ENCODE measurements around the gene SLC8A3.
"Not testable (repeated sequence)": the region's sequence is repeated elsewhere in the genome, so short reads cannot be mapped to it uniquely, and the experiment has no call there.

Gene SLC8A3, protein sequence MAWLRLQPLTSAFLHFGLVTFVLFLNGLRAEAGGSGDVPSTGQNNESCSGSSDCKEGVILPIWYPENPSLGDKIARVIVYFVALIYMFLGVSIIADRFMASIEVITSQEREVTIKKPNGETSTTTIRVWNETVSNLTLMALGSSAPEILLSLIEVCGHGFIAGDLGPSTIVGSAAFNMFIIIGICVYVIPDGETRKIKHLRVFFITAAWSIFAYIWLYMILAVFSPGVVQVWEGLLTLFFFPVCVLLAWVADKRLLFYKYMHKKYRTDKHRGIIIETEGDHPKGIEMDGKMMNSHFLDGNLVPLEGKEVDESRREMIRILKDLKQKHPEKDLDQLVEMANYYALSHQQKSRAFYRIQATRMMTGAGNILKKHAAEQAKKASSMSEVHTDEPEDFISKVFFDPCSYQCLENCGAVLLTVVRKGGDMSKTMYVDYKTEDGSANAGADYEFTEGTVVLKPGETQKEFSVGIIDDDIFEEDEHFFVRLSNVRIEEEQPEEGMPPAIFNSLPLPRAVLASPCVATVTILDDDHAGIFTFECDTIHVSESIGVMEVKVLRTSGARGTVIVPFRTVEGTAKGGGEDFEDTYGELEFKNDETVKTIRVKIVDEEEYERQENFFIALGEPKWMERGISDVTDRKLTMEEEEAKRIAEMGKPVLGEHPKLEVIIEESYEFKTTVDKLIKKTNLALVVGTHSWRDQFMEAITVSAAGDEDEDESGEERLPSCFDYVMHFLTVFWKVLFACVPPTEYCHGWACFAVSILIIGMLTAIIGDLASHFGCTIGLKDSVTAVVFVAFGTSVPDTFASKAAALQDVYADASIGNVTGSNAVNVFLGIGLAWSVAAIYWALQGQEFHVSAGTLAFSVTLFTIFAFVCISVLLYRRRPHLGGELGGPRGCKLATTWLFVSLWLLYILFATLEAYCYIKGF

DNA sequence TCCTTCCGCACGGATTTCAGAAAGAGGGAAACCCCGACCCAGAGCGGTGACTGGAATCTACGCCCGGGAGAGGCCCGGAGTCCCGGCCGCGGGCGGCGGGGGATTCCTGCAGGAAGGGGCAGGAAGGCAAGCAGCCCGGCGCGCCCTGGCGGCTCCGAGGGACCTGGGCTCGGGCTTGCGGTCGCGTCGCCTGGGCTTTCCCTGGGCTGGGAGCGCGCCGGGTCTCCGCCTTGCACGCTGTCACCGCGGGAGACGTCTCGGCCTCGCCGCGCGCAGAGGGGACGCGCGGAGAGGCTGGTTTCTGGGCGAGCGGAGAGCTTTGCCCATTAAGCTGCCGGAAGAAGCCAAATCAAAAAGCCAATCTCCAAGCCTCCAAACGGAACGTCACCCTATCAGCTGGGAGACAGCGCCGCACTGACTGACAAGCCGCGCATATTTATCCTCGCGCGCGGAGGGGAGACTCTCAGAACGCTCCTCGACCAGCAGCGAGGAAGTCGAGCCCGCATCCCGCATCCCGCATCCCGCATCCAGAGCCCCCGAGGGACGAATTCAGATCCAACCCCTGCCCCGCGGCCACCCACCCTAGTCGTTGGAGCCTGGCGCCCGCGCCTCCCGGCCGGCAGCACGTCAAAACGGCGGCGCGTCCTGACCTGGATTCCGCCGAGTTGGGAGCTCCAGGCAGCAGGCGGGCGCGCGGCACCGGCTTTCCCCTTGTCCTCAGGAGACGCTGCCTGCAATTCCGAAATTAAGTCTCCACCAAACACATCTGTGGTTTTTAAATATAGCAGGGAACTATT is at the start of gene SLC8A3:
TSS of gene SLC8A3 (minus strand) at position 293 of the 797 bp plus-strand sequence. CDS start 20,529 bp downstream, outside the sequence.
- intact Hi-C loops (cut with micrococcal nuclease): no loop called here
- peak within 1 kb of the TSS; percentile 75 for H3K4me3 Mint-ChIP-seq

DNA sequence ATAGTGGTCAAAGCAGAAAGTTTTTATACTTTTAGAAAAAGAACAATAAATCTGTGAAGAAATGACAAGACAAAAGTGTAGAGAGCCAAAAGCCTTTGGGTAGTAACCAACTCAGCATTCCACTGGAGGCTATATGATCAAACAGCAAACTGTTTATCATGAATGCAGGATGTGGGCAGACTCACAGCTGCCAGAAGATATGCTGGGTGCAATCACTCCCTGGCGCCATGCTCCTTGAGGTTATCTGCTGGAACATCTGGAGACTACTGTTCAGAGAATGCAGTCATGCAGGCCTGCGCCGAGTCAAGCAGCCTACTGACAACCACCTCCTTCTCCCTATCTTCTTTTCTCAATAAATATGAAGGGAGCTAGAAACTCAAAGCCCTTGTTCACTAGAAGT is 49.0 kb upstream of the SLC8A3 start:
- H3K27me3 Mint-ChIP-seq: peaks cover 17% of the 10 kb centered on the region
- intact Hi-C loops (cut with micrococcal nuclease): no loop called here
- no peaks in the 10 kb centered on the region for H3K36me3 Mint-ChIP-seq (ENCODE audit: low read depth)
- H3K4me1 Mint-ChIP-seq (ENCODE audit: low read depth): no peaks in the 10 kb centered on the region
- H3K27ac Mint-ChIP-seq: no peak overlapping the region
- no peaks in the 10 kb centered on the region for H3K9me3 Mint-ChIP-seq
- H3K4me3 Mint-ChIP-seq: no peak overlapping the region

More for the DNA sequence above, at the start of gene SLC8A3:
- Mint-ChIP-seq H3K27me3 (peaks cover 67% of the 10 kb centered on the region), H3K36me3 (ENCODE audit: low read depth) (no peaks in the 10 kb centered on the region), H3K9me3 (no peaks in the 10 kb centered on the region), H3K4me1 (ENCODE audit: low read depth) (peaks cover 27% of the 10 kb centered on the region), H3K27ac (no peak within 1 kb of the TSS)

DNA sequence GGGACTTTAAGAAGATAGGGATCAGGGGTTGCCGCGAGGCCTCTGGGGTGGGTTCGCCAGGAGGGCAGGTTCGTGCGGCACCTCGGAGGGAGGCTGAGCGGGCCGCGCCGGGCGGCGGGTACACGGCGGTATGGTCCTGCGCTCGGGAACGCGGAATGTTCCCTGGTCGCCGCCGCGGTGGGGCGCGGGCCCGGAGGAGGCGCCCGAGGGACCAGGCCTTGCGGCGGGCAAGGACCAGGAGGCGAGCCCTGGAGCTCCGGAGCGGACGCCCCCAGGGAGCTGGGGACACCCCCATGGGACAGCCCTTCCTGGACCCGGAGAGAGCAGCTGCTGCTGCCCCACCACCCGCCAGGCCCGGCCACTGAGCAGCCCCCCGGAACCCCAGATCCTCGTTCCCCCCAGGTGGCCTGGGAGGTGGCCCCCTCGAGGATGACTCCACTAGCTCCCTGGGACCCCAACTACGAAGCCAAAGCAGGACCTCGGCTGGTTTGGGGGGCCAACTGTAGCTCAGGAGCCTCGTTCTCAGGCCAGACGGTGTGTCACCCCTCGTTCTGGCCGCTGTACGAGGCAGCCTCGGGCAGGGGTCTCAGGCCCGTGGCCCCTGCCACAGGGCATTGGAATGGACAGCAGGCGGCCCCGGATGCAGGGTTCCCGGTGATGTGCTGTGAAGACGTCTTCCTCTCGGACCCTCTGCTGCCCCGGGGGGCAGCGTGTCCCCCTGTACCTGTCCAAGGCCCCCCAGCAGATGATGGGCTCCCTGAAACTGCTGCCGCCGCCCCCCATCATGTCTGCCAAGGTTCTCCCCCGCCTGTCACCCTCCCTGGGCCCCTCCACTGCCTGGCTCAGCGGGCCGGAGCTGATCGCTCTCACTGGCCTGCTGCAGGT is 45.6 kb upstream of the SLC8A3 start:
- H3K27ac Mint-ChIP-seq: no peak overlapping the region
- intact Hi-C loops (cut with micrococcal nuclease): no loop called here
- peaks cover 7% of the 10 kb centered on the region for H3K4me1 Mint-ChIP-seq (ENCODE audit: low read depth)
- no peaks in the 10 kb centered on the region for H3K36me3 Mint-ChIP-seq (ENCODE audit: low read depth)
- no peaks in the 10 kb centered on the region for H3K9me3 Mint-ChIP-seq
- peaks cover 20% of the 10 kb centered on the region for H3K27me3 Mint-ChIP-seq
- no peak overlapping the region for H3K4me3 Mint-ChIP-seq

DNA sequence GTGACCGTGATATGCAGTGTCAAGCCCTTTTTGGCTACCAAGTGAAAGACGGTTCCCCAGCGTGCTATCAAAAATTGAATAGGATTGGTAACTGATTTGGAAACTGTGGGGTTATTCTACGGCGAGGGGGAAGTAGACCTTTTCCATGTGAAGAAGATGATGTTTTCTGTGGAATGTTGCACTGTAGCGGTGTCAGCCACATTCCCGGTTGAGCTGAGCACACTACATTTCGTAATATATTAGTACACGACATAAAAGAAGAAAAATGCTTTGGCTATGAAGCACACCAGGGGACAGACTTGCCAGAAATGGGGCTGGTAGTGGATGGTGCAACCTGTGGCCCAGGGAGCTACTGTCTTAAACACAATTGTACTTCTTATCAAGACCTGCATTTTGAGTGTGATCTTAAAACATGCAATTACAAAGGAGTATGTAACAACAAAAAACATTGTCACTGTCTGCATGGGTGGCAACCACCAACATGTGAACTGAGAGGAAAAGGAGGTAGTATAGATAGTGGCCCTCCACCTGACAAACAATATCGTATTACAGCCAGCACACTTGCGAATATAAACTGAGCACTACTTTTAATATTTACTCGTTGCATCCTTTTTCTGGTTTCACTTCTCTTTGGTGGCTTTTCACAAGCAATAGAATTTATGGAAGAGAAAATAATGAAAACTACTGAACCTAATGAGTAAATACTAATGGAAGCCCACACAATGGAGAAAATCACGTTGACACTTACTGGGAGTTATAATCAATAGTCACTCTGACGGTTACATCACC is 43.2 kb upstream of the SLC8A3 start:
- not testable (repeated sequence) for H3K4me3 Mint-ChIP-seq; H3K4me1 Mint-ChIP-seq (ENCODE audit: low read depth)
- peaks cover 19% of the 10 kb centered on the region for H3K27me3 Mint-ChIP-seq

DNA sequence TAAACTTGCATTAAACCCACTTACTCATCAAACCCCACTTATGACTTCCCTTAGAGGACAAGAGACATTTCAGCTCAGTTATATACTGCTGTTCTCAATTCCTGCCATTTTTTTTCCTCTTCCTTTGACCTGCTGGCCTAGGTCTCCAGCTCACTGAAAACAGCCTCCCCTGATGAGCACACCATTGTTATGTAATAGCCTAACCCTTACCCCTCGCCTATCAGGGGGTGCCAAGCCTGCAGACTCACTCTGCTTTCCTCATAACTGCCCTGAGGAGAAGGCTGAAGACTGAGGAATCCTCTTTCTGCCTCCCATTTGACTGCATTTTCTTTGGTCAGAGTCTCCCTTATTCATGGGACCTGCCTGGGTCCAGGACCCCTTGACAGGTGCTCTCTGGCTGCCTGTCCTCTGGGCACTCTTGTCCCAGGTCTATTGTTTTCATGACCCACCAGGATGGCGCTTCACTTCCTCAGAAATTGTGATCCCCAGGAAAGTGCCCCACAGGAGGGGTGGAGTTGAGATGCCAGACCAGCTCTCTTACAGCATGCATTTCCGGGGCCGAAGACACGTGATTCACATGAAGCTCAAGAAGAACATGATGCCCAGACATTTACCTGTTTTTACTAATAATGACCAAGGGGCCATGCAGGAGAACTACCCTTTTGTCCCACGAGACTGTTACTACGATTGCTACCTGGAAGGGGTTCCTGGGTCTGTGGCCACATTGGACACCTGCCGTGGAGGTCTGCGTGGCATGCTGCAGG is 41.3 kb upstream of the SLC8A3 start:
- H3K36me3 Mint-ChIP-seq (ENCODE audit: low read depth); H3K27ac Mint-ChIP-seq; H3K4me1 Mint-ChIP-seq (ENCODE audit: low read depth); H3K4me3 Mint-ChIP-seq; H3K9me3 Mint-ChIP-seq; intact Hi-C loops (cut with micrococcal nuclease): not testable (repeated sequence)
- peaks cover 23% of the 10 kb centered on the region for H3K27me3 Mint-ChIP-seq

More for the DNA sequence above, 43.2 kb upstream of the SLC8A3 start:
- intact Hi-C loops (cut with micrococcal nuclease); H3K9me3 Mint-ChIP-seq; H3K36me3 Mint-ChIP-seq (ENCODE audit: low read depth); H3K27ac Mint-ChIP-seq: not testable (repeated sequence)

DNA sequence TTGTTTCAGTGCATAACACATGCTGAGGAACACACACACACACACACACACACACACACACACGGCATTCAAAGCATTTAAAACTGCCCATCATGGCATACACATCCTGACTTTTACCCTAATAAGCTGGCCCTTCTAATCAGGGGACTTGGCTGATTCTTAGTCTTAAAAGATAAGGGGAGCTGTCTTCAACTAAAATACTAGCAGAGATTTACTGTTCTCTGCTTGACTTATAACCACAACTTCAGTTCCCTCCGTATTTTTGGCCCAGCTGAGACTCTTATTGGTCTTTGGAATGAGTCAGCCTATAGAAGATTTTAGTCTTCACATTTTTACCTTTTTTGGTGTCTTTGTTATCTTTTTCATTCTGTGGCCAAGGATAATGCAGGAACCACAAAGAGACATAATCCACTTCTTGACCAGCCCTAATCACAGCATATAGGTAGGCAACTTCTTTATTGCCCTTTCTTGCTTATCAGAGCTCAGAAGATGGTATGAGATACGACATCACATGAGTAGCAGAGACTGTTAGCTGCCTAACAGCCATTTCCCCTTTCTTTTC is 25.1 kb upstream of the SLC8A3 start:
- no peak overlapping the region for H3K27ac Mint-ChIP-seq
- H3K4me3 Mint-ChIP-seq: no peak overlapping the region
- no peaks in the 10 kb centered on the region for H3K4me1 Mint-ChIP-seq (ENCODE audit: low read depth)
- no peaks in the 10 kb centered on the region for H3K9me3 Mint-ChIP-seq
- no peaks in the 10 kb centered on the region for H3K36me3 Mint-ChIP-seq (ENCODE audit: low read depth)
- no peaks in the 10 kb centered on the region for H3K27me3 Mint-ChIP-seq
- intact Hi-C loops (cut with micrococcal nuclease): no loop called here

DNA sequence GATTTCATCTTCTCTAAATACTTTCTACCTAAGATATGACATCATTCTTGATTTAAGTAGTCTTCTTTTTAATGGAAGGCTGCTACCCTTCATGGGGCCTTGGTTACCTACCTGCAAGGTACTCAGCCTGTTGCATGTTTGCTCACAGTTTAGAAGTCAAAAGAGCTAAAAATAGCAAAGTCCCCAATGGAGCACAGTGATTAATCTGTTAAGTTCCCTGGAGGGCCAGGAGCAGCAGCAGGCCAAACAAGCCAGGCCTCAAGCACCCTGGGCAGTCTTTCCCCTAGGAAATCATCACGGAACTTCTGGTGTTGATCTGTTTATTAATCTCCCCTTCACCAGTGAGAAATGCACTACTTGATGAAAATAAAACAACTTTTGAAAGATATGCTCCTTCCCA is 24.0 kb upstream of the SLC8A3 start:
- H3K9me3 Mint-ChIP-seq: no peaks in the 10 kb centered on the region

DNA sequence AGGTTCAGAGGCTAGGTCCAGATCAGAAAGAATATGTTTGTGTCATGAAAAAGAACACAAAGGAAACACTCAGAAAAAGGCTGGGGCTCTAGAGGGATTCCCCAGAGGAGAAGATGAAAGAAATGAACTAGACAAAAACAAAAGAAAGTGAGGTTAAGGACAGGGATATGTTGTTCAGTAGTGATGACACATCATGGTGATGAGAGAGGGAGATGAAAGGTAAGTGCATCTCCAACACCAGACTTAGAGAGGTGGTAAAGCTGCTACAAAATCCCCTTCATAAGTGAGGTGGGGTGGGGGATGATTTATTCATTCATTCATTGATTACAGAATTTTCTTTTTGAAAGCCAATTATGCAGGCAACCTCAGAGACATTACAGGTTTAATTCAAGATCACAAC is 19.6 kb upstream of the SLC8A3 start:
- Mint-ChIP-seq H3K27ac (no peak overlapping the region), H3K36me3 (ENCODE audit: low read depth) (no peaks in the 10 kb centered on the region), H3K4me3 (no peak overlapping the region), H3K4me1 (ENCODE audit: low read depth) (no peaks in the 10 kb centered on the region), H3K9me3 (no peaks in the 10 kb centered on the region), H3K27me3 (no peaks in the 10 kb centered on the region)
- intact Hi-C loops (cut with micrococcal nuclease): no loop called here

More for the DNA sequence above, 24.0 kb upstream of the SLC8A3 start:
- Mint-ChIP-seq H3K27ac (no peak overlapping the region), H3K4me3 (no peak overlapping the region), H3K4me1 (ENCODE audit: low read depth) (no peaks in the 10 kb centered on the region), H3K27me3 (no peaks in the 10 kb centered on the region), H3K36me3 (ENCODE audit: low read depth) (no peaks in the 10 kb centered on the region)
- intact Hi-C loops (cut with micrococcal nuclease): no loop called here

DNA sequence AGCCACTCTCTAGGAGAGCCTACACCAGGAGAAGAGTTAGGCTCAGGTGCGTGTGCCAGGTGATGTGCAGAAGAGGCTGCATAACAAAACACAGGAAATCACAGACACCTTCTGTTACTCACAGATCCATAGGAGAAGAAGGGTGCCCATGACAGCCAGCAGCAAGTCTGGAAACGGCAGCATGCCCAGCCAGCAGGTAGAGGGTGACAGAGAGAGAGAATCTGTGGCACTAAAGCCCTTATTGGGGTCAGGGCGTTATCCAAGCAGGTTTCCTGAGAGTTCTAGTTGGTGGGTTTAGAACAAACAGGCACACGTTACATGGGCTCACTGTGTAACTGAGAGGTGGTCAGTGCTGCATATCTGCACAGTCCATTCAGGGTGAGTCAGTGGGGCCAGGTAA is 14.9 kb upstream of the SLC8A3 start:
- no peaks in the 10 kb centered on the region for H3K4me1 Mint-ChIP-seq (ENCODE audit: low read depth)
- H3K27me3 Mint-ChIP-seq: peaks cover 2% of the 10 kb centered on the region
- H3K4me3 Mint-ChIP-seq: no peak overlapping the region
- H3K36me3 Mint-ChIP-seq (ENCODE audit: low read depth): no peaks in the 10 kb centered on the region
- intact Hi-C loops (cut with micrococcal nuclease): no loop called here
- no peaks in the 10 kb centered on the region for H3K9me3 Mint-ChIP-seq
- no peak overlapping the region for H3K27ac Mint-ChIP-seq

DNA sequence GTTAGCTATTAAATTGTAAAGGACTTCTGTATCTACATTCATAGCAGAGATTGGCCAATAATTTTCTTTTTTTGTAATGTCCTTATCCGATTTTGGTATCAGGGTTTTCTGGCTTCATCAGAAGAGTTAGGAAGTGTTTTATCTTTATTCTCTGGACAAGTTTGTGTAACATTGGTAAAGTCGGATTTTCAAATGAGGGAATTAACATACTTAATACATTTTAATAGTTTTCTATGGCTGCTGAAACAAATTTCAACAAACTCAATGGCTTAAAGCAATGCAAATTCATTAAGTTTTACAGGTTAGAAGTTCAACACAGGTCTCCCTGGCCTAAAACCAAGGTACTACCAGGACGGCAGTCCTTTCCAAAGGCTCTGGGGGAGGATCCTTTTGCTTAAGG is 13.2 kb upstream of the SLC8A3 start:
- intact Hi-C loops (cut with micrococcal nuclease): no loop called here

DNA sequence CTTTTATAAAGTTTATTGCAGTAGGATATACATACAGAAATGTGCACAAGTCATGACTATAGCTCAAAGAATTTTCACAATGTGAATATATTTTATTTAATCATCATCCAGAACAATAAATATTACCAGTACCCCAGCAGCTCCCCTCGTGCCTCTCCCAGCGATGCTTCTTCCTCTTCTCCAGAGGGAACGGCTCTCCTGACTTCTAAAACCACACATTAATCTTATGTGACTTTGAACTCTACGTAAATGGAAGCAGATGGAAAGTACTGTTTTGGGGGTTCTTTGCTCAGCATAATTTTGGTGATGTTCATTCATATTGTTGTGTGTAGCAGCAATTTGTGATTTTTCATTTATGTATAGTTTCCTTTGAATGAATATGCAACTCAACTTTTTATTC is 4.6 kb upstream of the SLC8A3 start:
- Mint-ChIP-seq H3K4me3 (no peak overlapping the region), H3K27me3 (peaks cover 45% of the 10 kb centered on the region), H3K4me1 (ENCODE audit: low read depth) (peaks cover 8% of the 10 kb centered on the region), H3K27ac (no peak overlapping the region), H3K36me3 (ENCODE audit: low read depth) (no peaks in the 10 kb centered on the region), H3K9me3 (no peaks in the 10 kb centered on the region)
- intact Hi-C loops (cut with micrococcal nuclease): no loop called here

More for the DNA sequence above, 13.2 kb upstream of the SLC8A3 start:
- no peaks in the 10 kb centered on the region for H3K9me3 Mint-ChIP-seq
- no peak overlapping the region for H3K27ac Mint-ChIP-seq
- peaks cover 2% of the 10 kb centered on the region for H3K27me3 Mint-ChIP-seq
- no peak overlapping the region for H3K4me3 Mint-ChIP-seq
- H3K4me1 Mint-ChIP-seq (ENCODE audit: low read depth): no peaks in the 10 kb centered on the region
- H3K36me3 Mint-ChIP-seq (ENCODE audit: low read depth): no peaks in the 10 kb centered on the region

DNA sequence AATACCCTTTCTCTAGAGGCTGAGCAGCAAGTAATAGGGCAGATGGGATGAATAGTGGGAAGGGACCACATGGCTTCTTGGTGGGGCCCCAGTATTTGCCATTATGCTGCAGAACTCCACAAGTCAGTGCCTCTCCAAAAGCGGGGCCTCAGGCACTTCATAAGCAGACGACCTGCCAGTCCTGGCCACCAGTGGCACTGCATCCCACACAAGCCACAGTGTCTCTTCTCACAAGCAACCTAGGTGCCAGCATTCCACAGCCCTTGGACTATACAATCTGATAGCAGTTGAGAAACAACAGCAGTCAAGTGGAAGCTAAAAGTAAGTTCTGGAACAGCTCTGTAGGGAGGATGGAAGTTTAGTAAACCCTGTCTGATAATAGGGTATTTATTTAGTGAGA is 4.2 kb upstream of the SLC8A3 start:
- intact Hi-C loops (cut with micrococcal nuclease): no loop called here
- H3K4me1 Mint-ChIP-seq (ENCODE audit: low read depth): peaks cover 12% of the 10 kb centered on the region
- H3K27ac Mint-ChIP-seq: no peak overlapping the region
- H3K27me3 Mint-ChIP-seq: peaks cover 49% of the 10 kb centered on the region
- no peaks in the 10 kb centered on the region for H3K36me3 Mint-ChIP-seq (ENCODE audit: low read depth)
- no peaks in the 10 kb centered on the region for H3K9me3 Mint-ChIP-seq
- H3K4me3 Mint-ChIP-seq: no peak overlapping the region

Data from dendritic cell treated with granulocyte-macrophage colony-stimulating factor and Interleukin-4, amounts not matched to agents 40 ng/mL and 50 ng/mL, for 4 days (primary cell).